ENCODE results near the gene RSBN1L. TPM values are rescaled to one million over a fixed set of nuclear protein-coding genes. Genes with fewer than 3 reads are reported as not detected.
"Not testable (repeated sequence)": the region's sequence is repeated elsewhere in the genome, so short reads cannot be mapped to it uniquely, and the experiment has no call there.

Gene RSBN1L
- total RNA-seq, 3 donors from 2014 or later, result 17.0 to 20.7 (median 17.4) TPM

GRCh38 chr7:77699056-77699455 lies 2.8 kb downstream of the RSBN1L start:
- no peak for DNase-seq
- H3K36me3 Mint-ChIP-seq (ENCODE audit: insufficient read depth), result peaks cover 10% of the 10 kb centered on the region
- H3K9me3 Mint-ChIP-seq, result no peaks in the 10 kb centered on the region
- H3K4me1 Mint-ChIP-seq (ENCODE audit: low read depth), result peaks cover 56% of the 10 kb centered on the region
- H3K27me3 Mint-ChIP-seq (ENCODE audit: low read depth), result no peaks in the 10 kb centered on the region
- ATAC-seq, result no peak
- peak overlapping the region; percentile 99 for H3K4me3 Mint-ChIP-seq

DNA sequence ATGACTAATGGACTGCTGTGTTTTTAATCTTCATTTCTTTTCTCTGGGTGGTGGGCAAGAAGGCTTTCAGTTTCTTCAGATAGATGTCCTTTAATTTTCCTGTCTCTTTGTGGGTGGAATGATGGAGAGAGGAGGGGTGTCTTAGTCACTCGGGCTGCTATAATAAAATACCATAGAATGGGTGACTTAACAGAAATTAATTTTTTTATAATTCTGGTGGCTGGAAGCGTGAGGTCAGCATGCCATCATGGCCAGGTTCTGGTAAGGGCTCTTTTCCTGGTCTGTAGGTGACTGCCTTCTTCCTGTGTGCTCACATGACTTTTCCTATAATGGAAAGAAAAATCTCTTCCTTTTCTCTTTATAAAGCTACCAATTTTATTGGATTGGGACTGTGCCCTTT lies 6.3 kb downstream of the RSBN1L start:
- peaks cover 58% of the 10 kb centered on the region for H3K4me1 Mint-ChIP-seq (ENCODE audit: low read depth)
- DNase-seq, result no peak
- ATAC-seq, result peak; percentile 16 to 30
- H3K27me3 Mint-ChIP-seq (ENCODE audit: low read depth), result no peaks in the 10 kb centered on the region
- H3K36me3 Mint-ChIP-seq (ENCODE audit: insufficient read depth), result peaks cover 12% of the 10 kb centered on the region
- no peaks in the 10 kb centered on the region for H3K9me3 Mint-ChIP-seq
- H3K4me3 Mint-ChIP-seq, result peak overlapping the region; percentile 39

- no peak for DNase-seq
- peaks cover 13% of the 10 kb centered on the region for H3K36me3 Mint-ChIP-seq (ENCODE audit: insufficient read depth)
- peak in 1 of 2 donors; percentile 30 for ATAC-seq
- H3K4me3 Mint-ChIP-seq, result no peak overlapping the region
- H3K4me1 Mint-ChIP-seq (ENCODE audit: low read depth), result peaks cover 59% of the 10 kb centered on the region
- H3K9me3 Mint-ChIP-seq, result no peaks in the 10 kb centered on the region
- H3K27me3 Mint-ChIP-seq (ENCODE audit: low read depth), result no peaks in the 10 kb centered on the region
These were observed 6.8 kb downstream of the RSBN1L start for GRCh38 chr7:77702968-77703472.

GRCh38 chr7:77703669-77704068 lies 7.4 kb downstream of the RSBN1L start:
- H3K4me1 Mint-ChIP-seq (ENCODE audit: low read depth), result peaks cover 58% of the 10 kb centered on the region
- not testable (repeated sequence) for H3K27me3 Mint-ChIP-seq (ENCODE audit: low read depth); H3K4me3 Mint-ChIP-seq

GRCh38 chr7:77707504-77707992 lies 11.3 kb downstream of the RSBN1L start:
- no peaks in the 10 kb centered on the region for H3K27me3 Mint-ChIP-seq (ENCODE audit: low read depth)
- peaks cover 48% of the 10 kb centered on the region for H3K4me1 Mint-ChIP-seq (ENCODE audit: low read depth)
- no peaks in the 10 kb centered on the region for H3K9me3 Mint-ChIP-seq
- DNase-seq (no peak), ATAC-seq (peak in 1 of 2 donors; percentile 59)
- H3K36me3 Mint-ChIP-seq (ENCODE audit: insufficient read depth), result peaks cover 17% of the 10 kb centered on the region
- H3K4me3 Mint-ChIP-seq, result no peak overlapping the region

More at GRCh38 chr7:77703669-77704068, 7.4 kb downstream of the RSBN1L start:
- DNase-seq, H3K9me3 Mint-ChIP-seq, ATAC-seq: not testable (repeated sequence)
- peaks cover 16% of the 10 kb centered on the region for H3K36me3 Mint-ChIP-seq (ENCODE audit: insufficient read depth)

DNA sequence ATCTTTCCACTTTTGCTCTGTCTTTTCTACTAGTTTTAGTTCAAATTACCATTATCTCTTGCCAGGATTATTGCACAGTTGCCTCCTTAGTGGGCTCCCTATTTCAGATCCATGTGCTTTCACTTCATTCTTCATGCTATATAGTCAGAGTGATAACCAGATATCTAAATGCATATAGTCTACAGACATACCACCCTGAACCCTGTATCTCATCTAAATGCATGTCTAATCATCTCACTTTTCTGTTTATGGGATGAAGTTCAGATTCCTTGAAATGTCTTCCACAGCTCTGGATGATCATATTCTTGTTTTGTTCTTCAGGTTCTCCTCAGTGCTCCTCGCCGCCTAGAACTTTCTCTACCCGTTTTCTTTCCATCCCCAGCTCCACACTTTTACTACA lies 13.8 kb downstream of the RSBN1L start:
- Mint-ChIP-seq H3K27me3 (ENCODE audit: low read depth) (no peaks in the 10 kb centered on the region), H3K9me3 (no peaks in the 10 kb centered on the region), H3K36me3 (ENCODE audit: insufficient read depth) (peaks cover 15% of the 10 kb centered on the region), H3K4me3 (no peak overlapping the region), H3K4me1 (ENCODE audit: low read depth) (peaks cover 44% of the 10 kb centered on the region)
- no peak for ATAC-seq
- no peak for DNase-seq

- Mint-ChIP-seq H3K9me3 (no peaks in the 10 kb centered on the region), H3K27me3 (ENCODE audit: low read depth) (no peaks in the 10 kb centered on the region), H3K36me3 (ENCODE audit: insufficient read depth) (peaks cover 15% of the 10 kb centered on the region), H3K4me3 (no peak overlapping the region), H3K4me1 (ENCODE audit: low read depth) (peaks cover 49% of the 10 kb centered on the region)
- ATAC-seq (no peak), DNase-seq (no peak)
These were observed 14.6 kb downstream of the RSBN1L start for GRCh38 chr7:77710861-77711260.

DNA sequence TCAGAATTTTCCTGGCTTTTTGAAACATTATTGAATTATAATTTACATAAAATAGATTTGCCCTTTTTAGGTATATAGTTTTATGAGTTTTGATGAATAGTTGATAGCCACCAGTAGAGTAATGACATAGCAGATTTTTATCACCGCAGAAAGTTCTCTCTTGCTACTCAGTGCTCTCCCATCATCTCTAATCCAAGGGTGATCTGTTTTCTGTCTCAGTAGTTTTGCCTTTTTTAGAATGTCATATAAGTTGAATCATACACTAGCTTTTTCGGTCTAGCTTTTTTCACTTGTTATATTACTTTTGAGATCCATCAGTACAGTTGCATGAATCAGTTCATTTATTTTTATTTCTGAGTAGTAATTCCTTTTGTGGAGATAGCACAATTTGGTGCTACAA lies 17.9 kb downstream of the RSBN1L start:
- no peak for DNase-seq
- Mint-ChIP-seq H3K4me1 (ENCODE audit: low read depth) (peaks cover 57% of the 10 kb centered on the region), H3K9me3 (no peaks in the 10 kb centered on the region), H3K27me3 (ENCODE audit: low read depth) (no peaks in the 10 kb centered on the region), H3K36me3 (ENCODE audit: insufficient read depth) (peaks cover 11% of the 10 kb centered on the region), H3K4me3 (no peak overlapping the region)
- ATAC-seq, result peak; percentile 10 to 43

DNA sequence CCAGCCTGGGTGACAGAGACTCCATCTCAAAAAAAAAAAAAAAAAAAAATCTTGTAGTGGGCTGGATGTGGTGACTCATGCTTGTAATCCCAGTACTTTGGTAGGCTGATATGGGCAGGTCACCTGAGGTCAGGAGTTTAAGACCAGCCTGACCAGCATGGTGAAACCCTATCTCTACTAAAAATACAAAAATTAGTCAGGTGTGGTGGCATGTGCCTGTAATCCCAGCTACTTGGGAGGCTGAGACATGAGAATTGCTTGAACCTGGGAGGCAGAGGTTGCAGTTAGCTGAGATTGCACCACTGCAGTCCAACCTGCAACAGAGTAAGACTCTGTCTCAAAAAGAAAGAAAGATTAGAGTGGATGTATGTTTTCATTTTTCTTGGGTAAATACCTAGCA lies 18.7 kb downstream of the RSBN1L start:
- not testable (repeated sequence) for H3K4me3 Mint-ChIP-seq; H3K27me3 Mint-ChIP-seq (ENCODE audit: low read depth); H3K9me3 Mint-ChIP-seq; DNase-seq
- peak; percentile 23 to 58 for ATAC-seq
- Mint-ChIP-seq H3K36me3 (ENCODE audit: insufficient read depth) (peaks cover 10% of the 10 kb centered on the region), H3K4me1 (ENCODE audit: low read depth) (peaks cover 52% of the 10 kb centered on the region)

DNA sequence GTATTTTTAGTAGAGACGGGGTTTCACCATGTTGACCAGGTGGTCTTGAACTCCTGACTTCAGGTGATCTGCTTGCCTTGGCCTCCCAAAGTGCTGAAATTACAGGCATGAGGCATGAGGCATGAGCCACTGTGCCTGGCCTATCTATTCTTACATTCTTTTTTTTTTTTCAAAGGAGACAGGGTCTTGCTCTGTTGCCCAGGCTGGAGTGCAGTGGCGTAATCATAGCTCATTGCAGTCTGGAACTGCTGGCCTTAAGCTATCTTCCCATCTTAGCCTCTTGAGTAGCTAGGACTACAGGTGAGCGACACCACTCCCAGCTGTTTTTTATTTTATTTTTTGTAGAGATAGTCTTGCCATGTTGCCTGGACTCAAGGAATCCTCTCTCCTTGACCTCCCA lies 20.5 kb downstream of the RSBN1L start:
- peaks cover 47% of the 10 kb centered on the region for H3K4me1 Mint-ChIP-seq (ENCODE audit: low read depth)
- H3K9me3 Mint-ChIP-seq, result no peaks in the 10 kb centered on the region
- DNase-seq, result no peak

DNA sequence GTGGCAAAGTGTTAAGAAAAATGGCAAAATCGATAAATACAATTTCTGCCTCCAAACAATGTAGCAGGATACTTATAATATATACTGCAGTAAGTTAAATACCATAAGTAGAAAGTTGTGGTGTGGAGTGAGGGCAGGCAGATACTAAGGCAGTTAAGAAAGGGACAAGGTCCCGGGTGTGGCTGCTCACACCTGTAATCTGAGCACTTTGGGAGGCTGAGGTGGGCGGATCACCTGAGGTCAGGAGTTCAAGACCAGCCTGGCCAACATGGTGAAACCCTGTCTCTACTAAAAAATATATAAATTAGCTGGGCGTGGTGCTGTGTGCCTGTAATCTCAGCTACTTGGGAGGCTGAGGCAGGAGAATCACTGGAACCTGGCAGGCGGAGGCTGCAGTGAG lies 21.3 kb downstream of the RSBN1L start:
- not testable (repeated sequence) for H3K4me3 Mint-ChIP-seq; H3K27me3 Mint-ChIP-seq (ENCODE audit: low read depth); H3K9me3 Mint-ChIP-seq; DNase-seq; H3K36me3 Mint-ChIP-seq (ENCODE audit: insufficient read depth); ATAC-seq
- H3K4me1 Mint-ChIP-seq (ENCODE audit: low read depth), result peaks cover 43% of the 10 kb centered on the region

More for the DNA sequence above, 20.5 kb downstream of the RSBN1L start:
- Mint-ChIP-seq H3K4me3 (no peak overlapping the region), H3K36me3 (ENCODE audit: insufficient read depth) (peaks cover 3% of the 10 kb centered on the region), H3K27me3 (ENCODE audit: low read depth) (no peaks in the 10 kb centered on the region)
- ATAC-seq, result no peak

DNA sequence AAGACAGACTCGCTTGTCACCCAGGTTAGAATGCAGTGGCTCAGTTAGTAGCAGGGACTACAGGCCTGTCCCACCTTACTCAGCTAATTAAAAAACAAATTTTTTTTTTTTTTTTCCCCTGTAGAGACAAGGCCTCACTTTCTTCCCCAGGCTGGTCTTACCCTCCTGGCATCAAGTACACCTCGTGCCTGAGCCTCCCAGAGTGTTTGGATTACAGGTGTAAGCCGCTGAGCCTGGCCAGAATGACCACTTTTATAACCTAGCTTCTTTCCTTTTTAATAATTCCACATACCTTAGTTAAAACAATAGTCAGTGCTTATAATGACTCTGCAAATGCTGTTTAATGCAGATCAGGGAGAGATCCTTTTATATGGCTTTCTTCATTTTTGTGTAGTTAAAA lies 31.3 kb downstream of the RSBN1L start:
- no peak overlapping the region for H3K4me3 Mint-ChIP-seq
- peaks cover 6% of the 10 kb centered on the region for H3K36me3 Mint-ChIP-seq (ENCODE audit: insufficient read depth)
- H3K9me3 Mint-ChIP-seq, result no peaks in the 10 kb centered on the region
- no peak for ATAC-seq
- H3K4me1 Mint-ChIP-seq (ENCODE audit: low read depth), result peaks cover 53% of the 10 kb centered on the region
- H3K27me3 Mint-ChIP-seq (ENCODE audit: low read depth), result no peaks in the 10 kb centered on the region
- no peak for DNase-seq

DNA sequence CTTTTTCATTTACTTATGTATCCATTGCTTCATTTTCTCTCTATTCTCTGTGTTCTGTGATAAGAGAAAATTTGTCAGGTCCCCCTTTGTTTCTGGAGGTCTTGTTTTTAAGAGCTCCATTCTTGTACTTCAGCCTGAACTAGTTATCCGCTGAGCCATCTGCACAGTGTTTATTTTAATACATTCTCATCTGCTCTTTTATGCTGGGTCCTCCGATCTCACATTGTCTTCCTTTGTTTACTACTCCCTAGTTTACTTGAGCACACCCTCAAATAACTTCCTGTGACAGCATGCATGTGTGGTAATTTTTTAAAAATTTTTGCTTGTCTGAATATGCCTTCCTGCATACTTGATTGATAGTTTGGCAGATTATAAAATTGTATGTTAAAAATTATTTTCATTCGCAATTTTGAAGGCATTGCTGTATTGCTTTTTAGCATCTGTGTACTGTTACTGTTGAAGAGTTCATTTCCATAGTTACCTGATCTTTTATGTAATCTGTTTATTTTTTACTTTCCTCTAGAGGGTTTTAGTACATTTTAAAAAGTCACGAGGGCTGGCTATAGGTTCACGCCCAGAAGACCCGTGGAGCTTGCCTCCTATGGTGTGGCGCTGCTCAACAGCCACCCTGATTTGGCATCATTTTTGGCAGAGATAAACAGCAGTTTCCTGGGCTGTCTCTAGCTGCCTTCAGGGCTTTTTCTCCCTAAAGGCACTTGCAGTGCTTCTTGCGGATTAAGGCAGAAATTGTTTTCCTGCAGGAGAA lies 31.9 kb downstream of the RSBN1L start:
- H3K4me1 Mint-ChIP-seq (ENCODE audit: low read depth), result peaks cover 58% of the 10 kb centered on the region
- H3K36me3 Mint-ChIP-seq (ENCODE audit: insufficient read depth), result peaks cover 6% of the 10 kb centered on the region
- H3K9me3 Mint-ChIP-seq, result no peaks in the 10 kb centered on the region
- no peak overlapping the region for H3K4me3 Mint-ChIP-seq
- ATAC-seq, result no peak
- no peak for DNase-seq
- no peaks in the 10 kb centered on the region for H3K27me3 Mint-ChIP-seq (ENCODE audit: low read depth)

GRCh38 chr7:77729574-77730348 lies 33.5 kb downstream of the RSBN1L start:
- Mint-ChIP-seq H3K4me1 (ENCODE audit: low read depth) (peaks cover 64% of the 10 kb centered on the region), H3K9me3 (no peaks in the 10 kb centered on the region), H3K4me3 (no peak overlapping the region), H3K36me3 (ENCODE audit: insufficient read depth) (peaks cover 4% of the 10 kb centered on the region), H3K27me3 (ENCODE audit: low read depth) (no peaks in the 10 kb centered on the region)
- DNase-seq (no peak), ATAC-seq (no peak)
